DND-41 (cell line): ENCODE data around the gene TMEM131L.
"Not testable (repeated sequence)": the region's sequence is repeated elsewhere in the genome, so short reads cannot be mapped to it uniquely, and the experiment has no call there.

Experiments used
- ATAC-seq: fragments of 200-7000 bp; cut with Tn5 transposase; 3 replicates; pipeline ENCODE4 v1.9.1; 2021; ENCODE audit warnings: low read depth; ENCODE audit not compliant: insufficient read depth
- DNase-seq: peaks from one replicate; pipeline ENCODE4 v3.0.0-alpha.2; 2020
- H2AFZ ChIP-seq: 2 replicates; pipeline ENCODE4 v1.6.0; 2012; ENCODE audit warnings: low read depth, low read length
- H3K27ac ChIP-seq: 2 replicates; pipeline ENCODE4 v1.5.1; 2012; ENCODE audit warnings: low read length, inconsistent platforms
- H3K27me3 ChIP-seq: fragments of 200-600 bp; sonication (generic); 2 replicates; pipeline ENCODE4 v1.6.0; 2012; ENCODE audit warnings: low read length, mild to moderate bottlenecking, inconsistent platforms; ENCODE audit not compliant: insufficient read depth, poor library complexity
- H3K36me3 ChIP-seq: 2 replicates; pipeline ENCODE4 v1.5.1; 2012; ENCODE audit warnings: low read length, inconsistent platforms; ENCODE audit not compliant: insufficient read depth
- H3K4me1 ChIP-seq: 2 replicates; pipeline ENCODE4 v1.5.1; 2012; ENCODE audit warnings: mild to moderate bottlenecking, low read length; ENCODE audit not compliant: insufficient read depth
- H3K4me2 ChIP-seq: 2 replicates; pipeline ENCODE4 v1.6.0; 2012; ENCODE audit warnings: mild to moderate bottlenecking, moderate library complexity, low read length, inconsistent platforms; ENCODE audit not compliant: insufficient read depth
- H3K4me3 ChIP-seq, 2 experiments: fragments of 200-600 bp in 1 of 2; shearing (Covaris generic) in 1 of 2; 2 replicates each; pipeline ENCODE4 v1.5.1; 2012 to 2016; ENCODE audit warnings: inconsistent platforms in 2 of 2, low read length in 2 of 2, mild to moderate bottlenecking in 2 of 2, low read depth in 1 of 2, moderate library complexity in 1 of 2
- H3K79me2 ChIP-seq: 2 replicates; pipeline ENCODE4 v1.6.0; 2012; ENCODE audit warnings: low read length, inconsistent platforms; ENCODE audit not compliant: insufficient read depth
- H3K9ac ChIP-seq: 2 replicates; pipeline ENCODE4 v1.6.0; 2012; ENCODE audit warnings: low read depth, mild to moderate bottlenecking, inconsistent platforms, low read length, moderate library complexity
- H3K9me3 ChIP-seq: 2 replicates; pipeline ENCODE4 v1.5.1; 2012; ENCODE audit warnings: low read length, moderate library complexity, mild to moderate bottlenecking, inconsistent platforms; ENCODE audit not compliant: insufficient read depth, severe bottlenecking
- H4K20me1 ChIP-seq: 2 replicates; pipeline ENCODE4 v1.6.0; 2012; ENCODE audit warnings: low read length; ENCODE audit not compliant: insufficient read depth
- CTCF ChIP-seq: IDR thresholded peaks from 2 replicates; pipeline ENCODE4 v1.5.1; 2012; ENCODE audit warnings: borderline replicate concordance, low read length, moderate library complexity, mild to moderate bottlenecking; ENCODE audit not compliant: poor library complexity, severe bottlenecking; ENCODE audit errors: extremely low read depth
- EZH2 ChIP-seq: IDR thresholded peaks from 3 replicates; pipeline ENCODE4 v1.6.1; 2012; ENCODE audit warnings: borderline replicate concordance, low read depth, mild to moderate bottlenecking, moderate library complexity, low read length, inconsistent platforms; ENCODE audit not compliant: severe bottlenecking

The TMEM131L gene

GRCh38 chr4:153564630-153565525 is 98.7 kb downstream of the TMEM131L start:
- H2AFZ ChIP-seq, result no peak overlapping the region
- peaks cover 95% of the 10 kb centered on the region for H3K36me3 ChIP-seq
- H3K27ac ChIP-seq, result peak overlapping the region; percentile 41; the same call in 1 of the 2 replicates
- no peaks in the 10 kb centered on the region for H3K27me3 ChIP-seq
- H3K4me3 ChIP-seq, result no peak overlapping the region
- H3K9me3 ChIP-seq, result no peaks in the 10 kb centered on the region
- H3K4me2 ChIP-seq, result no peak overlapping the region
- H3K79me2 ChIP-seq, result peaks cover 99% of the 10 kb centered on the region
- DNase-seq (no peak), ATAC-seq (no peak)
- peaks cover 55% of the 10 kb centered on the region for H4K20me1 ChIP-seq
- no peak overlapping the region for H3K9ac ChIP-seq
- TF ChIP-seq EZH2 (no peak), CTCF (no peak)
- peaks cover 15% of the 10 kb centered on the region for H3K4me1 ChIP-seq

GRCh38 chr4:153566631-153567150 is 100.5 kb downstream of the TMEM131L start:
- peaks cover 94% of the 10 kb centered on the region for H3K36me3 ChIP-seq

DNA sequence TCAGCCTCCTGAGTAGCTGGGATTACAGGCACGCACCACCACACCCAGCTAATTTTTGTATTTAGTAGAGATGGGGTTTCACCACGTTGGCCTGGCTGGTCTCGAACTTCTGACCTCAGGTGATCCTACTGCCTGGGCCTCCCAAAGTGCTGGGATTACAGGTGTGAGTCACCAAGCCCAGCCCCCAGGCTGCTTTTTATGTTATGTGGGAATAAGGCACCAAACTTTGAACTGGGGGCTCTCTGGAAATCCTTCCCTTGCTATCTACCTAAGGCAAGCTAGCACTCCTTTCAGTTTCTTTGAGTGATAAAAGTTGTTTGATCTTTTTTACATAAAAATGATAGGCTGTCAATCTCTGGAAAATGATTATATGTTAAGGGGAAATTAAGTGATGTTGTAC is 101.5 kb downstream of the TMEM131L start:
- Histone ChIP-seq H4K20me1 (peaks cover 71% of the 10 kb centered on the region), H3K79me2 (peaks cover 99% of the 10 kb centered on the region), H3K27ac (peak overlapping the region; percentile 42; the same call in 1 of the 2 replicates), H3K36me3 (peaks cover 97% of the 10 kb centered on the region), H3K4me1 (peaks cover 40% of the 10 kb centered on the region)
- not testable (repeated sequence) for H3K4me3 ChIP-seq, ATAC-seq, DNase-seq, H2AFZ ChIP-seq, H3K27me3 ChIP-seq, H3K9me3 ChIP-seq, H3K4me2 ChIP-seq, H3K9ac ChIP-seq

More at GRCh38 chr4:153566631-153567150, 100.5 kb downstream of the TMEM131L start:
- Histone ChIP-seq H3K4me1 (peaks cover 32% of the 10 kb centered on the region), H3K4me2 (no peak overlapping the region), H4K20me1 (peaks cover 66% of the 10 kb centered on the region), H2AFZ (no peak overlapping the region), H3K79me2 (peaks cover 99% of the 10 kb centered on the region), H3K27me3 (no peaks in the 10 kb centered on the region), H3K9me3 (no peaks in the 10 kb centered on the region), H3K27ac (peak overlapping the region; percentile 49), H3K4me3 (no peak overlapping the region), H3K9ac (no peak overlapping the region)
- DNase-seq, result no peak
- TF ChIP-seq EZH2, result no peak
- TF ChIP-seq CTCF, result no peak
- no peak for ATAC-seq
